IMR-90 (cell line): Measurements from ENCODE around the gene ANTXR1. TPM values are rescaled to one million over a fixed set of nuclear protein-coding genes. Genes with fewer than 3 reads are reported as not detected.

Experiments
- ATAC-seq: fragments of 200-7000 bp; cut with Tn5 transposase; 2 replicates; pipeline ENCODE4 v1.9.1; 2020; ENCODE audit warnings: low read depth, mild to moderate bottlenecking, moderate library complexity
- BruUV-seq: library from RNA; stranded (reverse); fragments of 400-500 nt; replicated peaks from 2 replicates; lab custom pipeline; 2021; lab: Mats Ljungman, UMichigan
- CTCF ChIA-PET: fragments of 300-600 bp; formaldehyde crosslinking; extraction: SDS; loops from one replicate; lab custom pipeline; 2021; ENCODE audit warnings: antibody characterized with exemption; lab: Yijun Ruan, JAX
- POLR2A ChIA-PET: fragments of 300-600 bp; sonication (Branson Sonifier 250); formaldehyde crosslinking; loops from one replicate; lab custom pipeline; 2022; ENCODE audit warnings: antibody characterized with exemption; ENCODE audit not compliant: unreplicated experiment; lab: Charles Lee
- DNase-seq: peaks from one replicate; pipeline ENCODE4 v3.0.0; 2013
- H2AFZ ChIP-seq: replicated peaks from 2 replicates; pipeline ENCODE3; 2013; ENCODE audit warnings: low read length, mild to moderate bottlenecking; ENCODE audit not compliant: poor library complexity
- H2AK5ac ChIP-seq: 2 replicates; pipeline ENCODE4 v1.6.1; 2013; ENCODE audit warnings: low read depth, low read length, inconsistent platforms
- H2AK9ac ChIP-seq: replicated peaks from 2 replicates; pipeline ENCODE3; 2013; ENCODE audit warnings: mild to moderate bottlenecking, low read depth, low read length, moderate library complexity; ENCODE audit not compliant: poor library complexity
- H2BK120ac ChIP-seq: 2 replicates; pipeline ENCODE4 v1.6.1; 2013; ENCODE audit warnings: low read depth, low read length, inconsistent platforms
- H2BK15ac ChIP-seq: 3 replicates; pipeline ENCODE4 v1.6.1; 2013; ENCODE audit warnings: low read depth, low read length, inconsistent platforms
- H2BK20ac ChIP-seq: 2 replicates; pipeline ENCODE4 v1.6.1; 2013; ENCODE audit warnings: low read depth, mild to moderate bottlenecking, inconsistent platforms, low read length, moderate library complexity
- H2BK5ac ChIP-seq: 2 replicates; pipeline ENCODE4 v1.6.1; 2013; ENCODE audit warnings: mild to moderate bottlenecking, low read depth, low read length, inconsistent platforms; ENCODE audit not compliant: poor library complexity, severe bottlenecking
- H3K14ac ChIP-seq: replicated peaks from 2 replicates; pipeline ENCODE4 v1.6.1; 2013; ENCODE audit warnings: low read depth, low read length, inconsistent platforms
- H3K18ac ChIP-seq: 2 replicates; pipeline ENCODE4 v1.6.1; 2013; ENCODE audit warnings: low read depth, low read length, control low read depth
- H3K23ac ChIP-seq: 2 replicates; pipeline ENCODE4 v1.6.1; 2013; ENCODE audit warnings: low read depth, low read length, inconsistent platforms
- H3K27ac ChIP-seq: 2 replicates; pipeline ENCODE4 v1.5.1; 2013; ENCODE audit warnings: mild to moderate bottlenecking, control low read depth, low read length; ENCODE audit not compliant: insufficient read depth
- H3K27me3 ChIP-seq: 2 replicates; pipeline ENCODE4 v1.6.1; 2013; ENCODE audit warnings: low read length; ENCODE audit not compliant: control insufficient read depth, insufficient read depth
- H3K36me3 ChIP-seq: 2 replicates; pipeline ENCODE4 v1.6.1; 2013; ENCODE audit warnings: low read length, mixed read lengths; ENCODE audit not compliant: control insufficient read depth, insufficient read depth
- H3K4ac ChIP-seq: 2 replicates; pipeline ENCODE4 v1.6.1; 2013; ENCODE audit warnings: low read depth, low read length, inconsistent platforms
- H3K4me1 ChIP-seq: 2 replicates; pipeline ENCODE4 v1.6.1; 2013; ENCODE audit warnings: low read length, mixed read lengths; ENCODE audit not compliant: control insufficient read depth, insufficient read depth
- H3K4me2 ChIP-seq: 2 replicates; pipeline ENCODE4 v1.6.1; 2013; ENCODE audit warnings: low read depth, mild to moderate bottlenecking, control low read depth, low read length, moderate library complexity
- H3K4me3 ChIP-seq: 2 replicates; pipeline ENCODE4 v1.5.1; 2013; ENCODE audit warnings: low read depth, mild to moderate bottlenecking, control low read depth, low read length, moderate library complexity; ENCODE audit not compliant: insufficient read depth
- H3K56ac ChIP-seq: 2 replicates; pipeline ENCODE4 v1.6.1; 2013; ENCODE audit warnings: low read length, inconsistent platforms; ENCODE audit not compliant: insufficient read depth; ENCODE audit errors: extremely low read depth
- H3K79me1 ChIP-seq, 2 experiments: 2 replicates each; pipeline ENCODE4 v1.6.1; 2013; ENCODE audit warnings: low read length in 2 of 2, inconsistent platforms in 1 of 2, low read depth in 1 of 2
- H3K9ac ChIP-seq: 2 replicates; pipeline ENCODE4 v1.6.1; 2013; ENCODE audit warnings: low read depth, low read length, control low read depth
- H3K9me1 ChIP-seq: 2 replicates; pipeline ENCODE4 v1.6.1; 2013; ENCODE audit warnings: low read length, inconsistent platforms; ENCODE audit not compliant: insufficient read depth
- H3K9me3 ChIP-seq: 2 replicates; pipeline ENCODE4 v1.6.1; 2013; ENCODE audit warnings: low read length; ENCODE audit not compliant: control insufficient read depth, insufficient read depth
- H4K20me1 ChIP-seq: 2 replicates; pipeline ENCODE4 v1.6.1; 2013; ENCODE audit warnings: low read length, inconsistent platforms; ENCODE audit not compliant: insufficient read depth
- H4K5ac ChIP-seq: 2 replicates; pipeline ENCODE4 v1.6.1; 2013; ENCODE audit warnings: mild to moderate bottlenecking, low read depth, low read length, control low read depth
- H4K8ac ChIP-seq, 2 experiments: 2 replicates each; pipeline ENCODE4 v1.6.1; 2013; ENCODE audit warnings: low read depth in 2 of 2, low read length in 2 of 2, control low read depth in 1 of 2, inconsistent platforms in 1 of 2
- H4K91ac ChIP-seq: 2 replicates; pipeline ENCODE4 v1.6.1; 2013; ENCODE audit warnings: low read depth, low read length, inconsistent platforms; ENCODE audit not compliant: insufficient read depth
- BHLHE40 ChIP-seq: fragments of 150-350 bp; IDR thresholded peaks from 2 replicates; pipeline ENCODE4 v1.6.1; 2016; ENCODE audit warnings: mild to moderate bottlenecking, low read depth, low read length
- CEBPB ChIP-seq: IDR thresholded peaks from 2 replicates; pipeline ENCODE4 v1.6.1; 2012; ENCODE audit warnings: low read depth, low read length, improper control_type of control experiment
- CHD1 ChIP-seq: IDR thresholded peaks from 2 replicates; pipeline ENCODE4 v1.6.1; 2012; ENCODE audit warnings: low read depth, low read length, improper control_type of control experiment
- CTCF ChIP-seq: conservative IDR thresholded peaks from 2 replicates; pipeline ENCODE4 v1.5.1; 2012; ENCODE audit warnings: mild to moderate bottlenecking, low read depth, low read length, improper control_type of control experiment
- FOS ChIP-seq: fragments of 150-350 bp; IDR thresholded peaks from 2 replicates; pipeline ENCODE4 v1.6.1; 2016; ENCODE audit warnings: low read depth, low read length
- MAZ ChIP-seq: IDR thresholded peaks from 2 replicates; pipeline ENCODE4 v1.6.1; 2012; ENCODE audit warnings: low read depth, mild to moderate bottlenecking, low read length, improper control_type of control experiment, moderate library complexity, borderline replicate concordance
- MXI1 ChIP-seq: IDR thresholded peaks from 2 replicates; pipeline ENCODE4 v1.6.1; 2012; ENCODE audit warnings: low read depth, mild to moderate bottlenecking, low read length, moderate library complexity, borderline replicate concordance
- NFE2L2 ChIP-seq: fragments of 150-350 bp; IDR thresholded peaks from 2 replicates; pipeline ENCODE4 v1.6.1; 2016; ENCODE audit warnings: low read depth, mild to moderate bottlenecking, low read length
- RAD21 ChIP-seq: IDR thresholded peaks from 2 replicates; pipeline ENCODE4 v1.6.1; 2012; ENCODE audit warnings: low read length, improper control_type of control experiment
- RCOR1 ChIP-seq: IDR thresholded peaks from 2 replicates; pipeline ENCODE4 v1.6.1; 2012; ENCODE audit warnings: mild to moderate bottlenecking, low read length, improper control_type of control experiment; ENCODE audit not compliant: insufficient replicate concordance
- RFX5 ChIP-seq: IDR thresholded peaks from 2 replicates; pipeline ENCODE4 v1.8.0; 2012; ENCODE audit warnings: low read depth, mild to moderate bottlenecking, low read length, moderate library complexity
- SMC3 ChIP-seq: fragments of 150-350 bp; IDR thresholded peaks from 2 replicates; pipeline ENCODE4 v1.6.1; 2016; ENCODE audit warnings: low read depth, mild to moderate bottlenecking, antibody characterized with exemption, low read length, moderate library complexity
- WGBS, 2 experiments: methylation state at CpG; one replicate each; pipeline versions ENCODE4 v1.1.5 to v1.1.7; 2013; ENCODE audit warnings: missing lambda C conversion rate in 2 of 2; ENCODE audit not compliant: insufficient read length in 1 of 2; ENCODE audit errors: extremely low coverage in 2 of 2; 5-methylcytosine and 5-hydroxymethylcytosine counted together
- dilution Hi-C: fragments of 300-500 bp; cut with HindIII; formaldehyde crosslinking; loops from one replicate; pipeline ENCODE4 v1.14.3; 2018; ENCODE audit warnings: low sequenced_read_pairs; ENCODE audit not compliant: unreplicated experiment
- in situ Hi-C: fragments of 300-500 bp; cut with MboI; formaldehyde crosslinking; loops from 3 replicates; pipeline ENCODE4 v1.14.3; 2019; ENCODE audit warnings: low sequenced_read_pairs, inconsistent platforms, mixed read lengths
- intact Hi-C: fragments of 100-400 bp; cut with micrococcal nuclease; formaldehyde crosslinking; loops from 2 replicates; pipeline ENCODE4 v1.10.0; 2022
- polyA plus RNA-seq, 3 experiments: library from polyadenylated mRNA; depleted of rRNA; stranded (reverse); fragments of >200 nt; gene quantifications; 2 replicates each; pipeline ENCODE4 v1.2.3, GENCODE V29; 2012; ENCODE audit warnings: low replicate concordance in 1 of 3
- total RNA-seq: library from RNA; depleted of rRNA; stranded (reverse); fragments of >200 nt; gene quantifications from 2 replicates; pipeline ENCODE4 v1.2.3, GENCODE V29; 2012
- TF ChIP-seq, protein P1 (sequence below): fragments of 150-350 bp; IDR thresholded peaks from 2 replicates; pipeline ENCODE4 v1.6.1; 2016; ENCODE audit warnings: low read depth, mild to moderate bottlenecking, low read length, moderate library complexity, borderline replicate concordance
- TF ChIP-seq, protein P2 (sequence below): fragments of 150-350 bp; IDR thresholded peaks from 2 replicates; pipeline ENCODE4 v1.6.1; 2017; ENCODE audit warnings: mild to moderate bottlenecking, antibody characterized with exemption, low read length, low read depth

The ANTXR1 gene
- total and polyA plus RNA-seq, 2 of the 4 experiments (the other 2 are of a cell fraction) = 27.2 to 36.9 TPM

DNA sequence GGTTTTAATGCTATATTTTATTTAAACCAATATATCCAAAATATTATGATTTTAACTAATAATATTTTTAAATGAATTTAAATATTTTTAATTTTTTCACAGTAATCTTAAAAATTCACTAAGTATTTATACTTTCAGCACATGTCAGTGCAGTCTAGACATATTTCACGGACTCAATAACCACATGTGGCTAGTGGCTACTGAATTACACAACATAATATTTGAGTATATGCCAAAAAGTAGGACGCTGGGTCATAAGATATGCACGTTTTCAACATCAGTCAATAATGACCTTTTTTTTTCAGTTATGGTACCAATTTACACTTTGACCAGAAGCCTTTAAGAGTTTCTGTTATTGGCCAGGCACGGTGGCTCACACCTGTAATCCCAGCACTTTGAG lies 256.4 kb downstream of the ANTXR1 start:
- Histone ChIP-seq H3K56ac (no peak overlapping the region), H3K4me3 (no peak overlapping the region), H3K4me1 (peaks cover 5% of the 10 kb centered on the region), H3K18ac (no peak overlapping the region), H4K20me1 (no peaks in the 10 kb centered on the region), H3K27ac (no peak overlapping the region), H3K9me3 (no peaks in the 10 kb centered on the region), H3K27me3 (no peaks in the 10 kb centered on the region), H3K9ac (no peak overlapping the region), H3K79me1 (no peaks in the 10 kb centered on the region), H2AK5ac (no peak overlapping the region), H4K5ac (no peak overlapping the region), H2BK120ac (no peak overlapping the region), H3K9me1 (peaks cover 4% of the 10 kb centered on the region; the same call in 1 of the 2 replicates), H2BK5ac (no peak overlapping the region), H3K4ac (no peak overlapping the region), H3K23ac (no peak overlapping the region), H3K36me3 (no peaks in the 10 kb centered on the region), H3K4me2 (no peak overlapping the region), H2AK9ac (no peak overlapping the region), H2AFZ (no peak overlapping the region), H2BK15ac (no peak overlapping the region), H2BK20ac (no peak overlapping the region), H4K91ac (no peak overlapping the region), H4K8ac (no peak overlapping the region), H3K14ac (no peak overlapping the region)
- ChIA-PET POLR2A (no interaction called here), CTCF (no interaction called here)
- no peak for ATAC-seq
- dilution Hi-C loops (no loop called here), intact Hi-C loops (no loop called here), in situ Hi-C loops (no loop called here)
- BruUV-seq = no TSS peak
- no CpG with 5 or more reads among the region's 4 CpGs for WGBS, 2 experiments
- DNase-seq = no peak
- TF ChIP-seq, protein P1, sequence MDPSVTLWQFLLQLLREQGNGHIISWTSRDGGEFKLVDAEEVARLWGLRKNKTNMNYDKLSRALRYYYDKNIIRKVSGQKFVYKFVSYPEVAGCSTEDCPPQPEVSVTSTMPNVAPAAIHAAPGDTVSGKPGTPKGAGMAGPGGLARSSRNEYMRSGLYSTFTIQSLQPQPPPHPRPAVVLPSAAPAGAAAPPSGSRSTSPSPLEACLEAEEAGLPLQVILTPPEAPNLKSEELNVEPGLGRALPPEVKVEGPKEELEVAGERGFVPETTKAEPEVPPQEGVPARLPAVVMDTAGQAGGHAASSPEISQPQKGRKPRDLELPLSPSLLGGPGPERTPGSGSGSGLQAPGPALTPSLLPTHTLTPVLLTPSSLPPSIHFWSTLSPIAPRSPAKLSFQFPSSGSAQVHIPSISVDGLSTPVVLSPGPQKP = no peak
- TF ChIP-seq RCOR1 (no peak), FOS (no peak), MXI1 (no peak), RAD21 (no peak), RFX5 (no peak), NFE2L2 (no peak), SMC3 (no peak), CHD1 (no peak), MAZ (no peak), CEBPB (no peak), CTCF (no peak), BHLHE40 (no peak)
- TF ChIP-seq, protein P2, sequence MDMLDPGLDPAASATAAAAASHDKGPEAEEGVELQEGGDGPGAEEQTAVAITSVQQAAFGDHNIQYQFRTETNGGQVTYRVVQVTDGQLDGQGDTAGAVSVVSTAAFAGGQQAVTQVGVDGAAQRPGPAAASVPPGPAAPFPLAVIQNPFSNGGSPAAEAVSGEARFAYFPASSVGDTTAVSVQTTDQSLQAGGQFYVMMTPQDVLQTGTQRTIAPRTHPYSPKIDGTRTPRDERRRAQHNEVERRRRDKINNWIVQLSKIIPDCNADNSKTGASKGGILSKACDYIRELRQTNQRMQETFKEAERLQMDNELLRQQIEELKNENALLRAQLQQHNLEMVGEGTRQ = no peak
